Measurements from ENCODE around the gene COL6A6.

The COL6A6 gene

DNA sequence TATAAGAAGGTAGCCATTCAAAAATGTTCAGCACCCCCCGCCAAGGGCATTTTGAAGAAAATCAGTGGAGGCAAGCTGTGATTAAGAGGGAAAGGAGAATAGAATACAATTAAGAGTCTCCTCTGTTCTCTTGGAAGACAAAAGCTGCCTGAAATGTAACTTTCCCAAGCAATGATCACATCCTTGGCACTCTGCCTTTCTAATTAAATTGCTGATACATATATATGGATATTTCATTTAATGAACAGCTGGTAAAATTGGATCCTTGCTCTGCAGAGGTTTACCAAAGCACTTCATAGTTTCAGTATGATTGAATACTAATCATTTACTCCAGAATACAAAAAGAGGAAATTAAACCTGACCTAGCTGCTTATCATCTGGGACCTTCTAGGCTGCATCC lies 10.4 kb downstream of the COL6A6 start:
- no peaks in the 10 kb centered on the region for H3K79me2 ChIP-seq (ENCODE audit: insufficient read depth, low read length)
- no peaks in the 10 kb centered on the region for H3K9me3 ChIP-seq (ENCODE audit: insufficient read depth, low read depth, low read length)
- no peaks in the 10 kb centered on the region for H3K9me2 ChIP-seq (replicated peaks; ENCODE audit: low read depth, low read length)
- no peaks in the 10 kb centered on the region for H3K36me3 ChIP-seq (ENCODE audit: insufficient read depth, low read length)
- no peak for TF ChIP-seq EZH2phosphoT487 (IDR thresholded peaks at IDR 0.05; ENCODE audit: borderline replicate concordance)
- TF ChIP-seq, protein P1, sequence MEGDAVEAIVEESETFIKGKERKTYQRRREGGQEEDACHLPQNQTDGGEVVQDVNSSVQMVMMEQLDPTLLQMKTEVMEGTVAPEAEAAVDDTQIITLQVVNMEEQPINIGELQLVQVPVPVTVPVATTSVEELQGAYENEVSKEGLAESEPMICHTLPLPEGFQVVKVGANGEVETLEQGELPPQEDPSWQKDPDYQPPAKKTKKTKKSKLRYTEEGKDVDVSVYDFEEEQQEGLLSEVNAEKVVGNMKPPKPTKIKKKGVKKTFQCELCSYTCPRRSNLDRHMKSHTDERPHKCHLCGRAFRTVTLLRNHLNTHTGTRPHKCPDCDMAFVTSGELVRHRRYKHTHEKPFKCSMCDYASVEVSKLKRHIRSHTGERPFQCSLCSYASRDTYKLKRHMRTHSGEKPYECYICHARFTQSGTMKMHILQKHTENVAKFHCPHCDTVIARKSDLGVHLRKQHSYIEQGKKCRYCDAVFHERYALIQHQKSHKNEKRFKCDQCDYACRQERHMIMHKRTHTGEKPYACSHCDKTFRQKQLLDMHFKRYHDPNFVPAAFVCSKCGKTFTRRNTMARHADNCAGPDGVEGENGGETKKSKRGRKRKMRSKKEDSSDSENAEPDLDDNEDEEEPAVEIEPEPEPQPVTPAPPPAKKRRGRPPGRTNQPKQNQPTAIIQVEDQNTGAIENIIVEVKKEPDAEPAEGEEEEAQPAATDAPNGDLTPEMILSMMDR (conservative IDR thresholded peaks at IDR 0.05; ENCODE audit: low read length) = no peak
- no peak overlapping the region for H3K9ac ChIP-seq (ENCODE audit: low read depth, low read length, poor library complexity, severe bottlenecking)
- H3K27me3 ChIP-seq (ENCODE audit: insufficient read depth, low read length, poor library complexity, severe bottlenecking) = peaks cover 7% of the 10 kb centered on the region
- peaks cover 6% of the 10 kb centered on the region for H3K4me1 ChIP-seq (ENCODE audit: insufficient read depth, low read length, poor library complexity, severe bottlenecking)
- H3K4me2 ChIP-seq (ENCODE audit: low read depth, low read length, poor library complexity, severe bottlenecking) = no peak overlapping the region
- H2AFZ ChIP-seq (ENCODE audit: low read length) = no peak overlapping the region
- H4K20me1 ChIP-seq (ENCODE audit: insufficient read depth, low read length, poor library complexity, severe bottlenecking) = no peaks in the 10 kb centered on the region
- H3K4me3 ChIP-seq (ENCODE audit: low read length, poor library complexity, severe bottlenecking) = no peak overlapping the region
- no peaks in the 10 kb centered on the region for H3F3A ChIP-seq (ENCODE audit: low read depth)

- Histone ChIP-seq H3K9ac (ENCODE audit: low read depth, low read length, poor library complexity, severe bottlenecking) (no peak overlapping the region), H3K4me1 (ENCODE audit: insufficient read depth, low read length, poor library complexity, severe bottlenecking) (peaks cover 6% of the 10 kb centered on the region), H3K9me3 (ENCODE audit: insufficient read depth, low read depth, low read length) (no peaks in the 10 kb centered on the region), H3F3A (ENCODE audit: low read depth) (no peaks in the 10 kb centered on the region), H3K27me3 (ENCODE audit: insufficient read depth, low read length, poor library complexity, severe bottlenecking) (peaks cover 3% of the 10 kb centered on the region), H3K79me2 (ENCODE audit: insufficient read depth, low read length) (no peaks in the 10 kb centered on the region), H3K36me3 (ENCODE audit: insufficient read depth, low read length) (no peaks in the 10 kb centered on the region), H4K20me1 (ENCODE audit: insufficient read depth, low read length, poor library complexity, severe bottlenecking) (no peaks in the 10 kb centered on the region), H2AFZ (ENCODE audit: low read length) (no peak overlapping the region), H3K9me2 (replicated peaks; ENCODE audit: low read depth, low read length) (no peaks in the 10 kb centered on the region), H3K4me2 (ENCODE audit: low read depth, low read length, poor library complexity, severe bottlenecking) (no peak overlapping the region), H3K4me3 (ENCODE audit: low read length, poor library complexity, severe bottlenecking) (no peak overlapping the region)
- TF ChIP-seq, protein P1 (conservative IDR thresholded peaks at IDR 0.05; ENCODE audit: low read length) = no peak
- no peak for TF ChIP-seq EZH2phosphoT487 (IDR thresholded peaks at IDR 0.05; ENCODE audit: borderline replicate concordance)
Observed at GRCh38 chr3:130528120-130528519, 11.1 kb downstream of the COL6A6 start.

GRCh38 chr3:130529486-130530215 lies 12.7 kb downstream of the COL6A6 start:
- H4K20me1 ChIP-seq (ENCODE audit: insufficient read depth, low read length, poor library complexity, severe bottlenecking) = no peaks in the 10 kb centered on the region
- no peaks in the 10 kb centered on the region for H3K27me3 ChIP-seq (ENCODE audit: insufficient read depth, low read length, poor library complexity, severe bottlenecking)
- no peak overlapping the region for H3K4me3 ChIP-seq (ENCODE audit: low read length, poor library complexity, severe bottlenecking)
- no peak overlapping the region for H3K4me2 ChIP-seq (ENCODE audit: low read depth, low read length, poor library complexity, severe bottlenecking)
- no peaks in the 10 kb centered on the region for H3F3A ChIP-seq (ENCODE audit: low read depth)
- H2AFZ ChIP-seq (ENCODE audit: low read length) = no peak overlapping the region; the same call in 1 of the 2 replicates
- H3K79me2 ChIP-seq (ENCODE audit: insufficient read depth, low read length) = no peaks in the 10 kb centered on the region
- H3K9me2 ChIP-seq (replicated peaks; ENCODE audit: low read depth, low read length) = no peaks in the 10 kb centered on the region
- peaks cover 6% of the 10 kb centered on the region for H3K4me1 ChIP-seq (ENCODE audit: insufficient read depth, low read length, poor library complexity, severe bottlenecking)
- no peak overlapping the region for H3K9ac ChIP-seq (ENCODE audit: low read depth, low read length, poor library complexity, severe bottlenecking)
- no peaks in the 10 kb centered on the region for H3K9me3 ChIP-seq (ENCODE audit: insufficient read depth, low read depth, low read length)
- TF ChIP-seq, protein P1 (conservative IDR thresholded peaks at IDR 0.05; ENCODE audit: low read length) = no peak
- TF ChIP-seq EZH2phosphoT487 (IDR thresholded peaks at IDR 0.05; ENCODE audit: borderline replicate concordance) = no peak
- no peaks in the 10 kb centered on the region for H3K36me3 ChIP-seq (ENCODE audit: insufficient read depth, low read length)
